Measurements from ENCODE around the gene ZNF680.

The ZNF680 gene

DNA sequence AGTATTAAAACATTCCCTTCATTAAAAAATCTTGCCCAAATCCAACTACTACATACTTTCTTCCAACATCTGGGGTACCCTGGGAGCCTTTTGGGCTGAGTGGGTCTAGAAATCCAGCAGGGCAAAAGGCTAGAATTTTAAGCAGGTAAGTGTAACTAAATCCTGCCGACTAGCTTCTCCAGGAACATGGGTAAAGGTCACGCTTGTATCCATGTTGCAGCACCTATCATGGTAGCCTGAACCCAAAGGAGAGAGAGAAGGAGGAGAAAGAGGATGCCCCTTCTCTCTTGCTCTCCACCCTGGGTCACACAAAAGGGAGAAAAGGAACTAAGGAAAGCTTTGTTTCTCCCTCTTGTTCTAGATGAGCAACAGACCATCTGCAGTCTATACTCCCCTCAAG, 53.3 kb downstream of the ZNF680 start:
- H2AFZ ChIP-seq (ENCODE audit: low read length): no peak overlapping the region
- H3K27me3 ChIP-seq (ENCODE audit: insufficient read depth, low read length, poor library complexity, severe bottlenecking): no peaks in the 10 kb centered on the region
- H3F3A ChIP-seq (ENCODE audit: low read depth): no peaks in the 10 kb centered on the region
- H3K36me3 ChIP-seq (ENCODE audit: insufficient read depth, low read length): 0 out of 2 replicates have a peak, but pooled peaks cover 5% of the 10 kb centered on the region
- H3K9me3 ChIP-seq (ENCODE audit: insufficient read depth, low read depth, low read length): peaks cover 19% of the 10 kb centered on the region; the same call in 1 of the 2 replicates
- no peak overlapping the region for H3K4me3 ChIP-seq (ENCODE audit: low read length, poor library complexity, severe bottlenecking)
- H3K4me1 ChIP-seq (ENCODE audit: insufficient read depth, low read length, poor library complexity, severe bottlenecking): no peaks in the 10 kb centered on the region
- H3K79me2 ChIP-seq (ENCODE audit: insufficient read depth, low read length): no peaks in the 10 kb centered on the region
- H4K20me1 ChIP-seq (ENCODE audit: insufficient read depth, low read length, poor library complexity, severe bottlenecking): no peaks in the 10 kb centered on the region
- H3K9ac ChIP-seq (ENCODE audit: low read depth, low read length, poor library complexity, severe bottlenecking): no peak overlapping the region
- H3K4me2 ChIP-seq (ENCODE audit: low read depth, low read length, poor library complexity, severe bottlenecking): no peak overlapping the region
- H3K9me2 ChIP-seq (replicated peaks; ENCODE audit: low read depth, low read length): no peaks in the 10 kb centered on the region
- TF ChIP-seq EZH2phosphoT487 (IDR thresholded peaks at IDR 0.05; ENCODE audit: borderline replicate concordance): no peak
- TF ChIP-seq, protein P1, sequence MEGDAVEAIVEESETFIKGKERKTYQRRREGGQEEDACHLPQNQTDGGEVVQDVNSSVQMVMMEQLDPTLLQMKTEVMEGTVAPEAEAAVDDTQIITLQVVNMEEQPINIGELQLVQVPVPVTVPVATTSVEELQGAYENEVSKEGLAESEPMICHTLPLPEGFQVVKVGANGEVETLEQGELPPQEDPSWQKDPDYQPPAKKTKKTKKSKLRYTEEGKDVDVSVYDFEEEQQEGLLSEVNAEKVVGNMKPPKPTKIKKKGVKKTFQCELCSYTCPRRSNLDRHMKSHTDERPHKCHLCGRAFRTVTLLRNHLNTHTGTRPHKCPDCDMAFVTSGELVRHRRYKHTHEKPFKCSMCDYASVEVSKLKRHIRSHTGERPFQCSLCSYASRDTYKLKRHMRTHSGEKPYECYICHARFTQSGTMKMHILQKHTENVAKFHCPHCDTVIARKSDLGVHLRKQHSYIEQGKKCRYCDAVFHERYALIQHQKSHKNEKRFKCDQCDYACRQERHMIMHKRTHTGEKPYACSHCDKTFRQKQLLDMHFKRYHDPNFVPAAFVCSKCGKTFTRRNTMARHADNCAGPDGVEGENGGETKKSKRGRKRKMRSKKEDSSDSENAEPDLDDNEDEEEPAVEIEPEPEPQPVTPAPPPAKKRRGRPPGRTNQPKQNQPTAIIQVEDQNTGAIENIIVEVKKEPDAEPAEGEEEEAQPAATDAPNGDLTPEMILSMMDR (conservative IDR thresholded peaks at IDR 0.05; ENCODE audit: low read length): no peak

GRCh38 chr7:64504581-64505120, 58.2 kb downstream of the ZNF680 start:
- TF ChIP-seq, protein P1 (conservative IDR thresholded peaks at IDR 0.05; ENCODE audit: low read length): no peak
- H3K9me3 ChIP-seq (ENCODE audit: insufficient read depth, low read depth, low read length): peaks cover 12% of the 10 kb centered on the region; the same call in 1 of the 2 replicates

DNA sequence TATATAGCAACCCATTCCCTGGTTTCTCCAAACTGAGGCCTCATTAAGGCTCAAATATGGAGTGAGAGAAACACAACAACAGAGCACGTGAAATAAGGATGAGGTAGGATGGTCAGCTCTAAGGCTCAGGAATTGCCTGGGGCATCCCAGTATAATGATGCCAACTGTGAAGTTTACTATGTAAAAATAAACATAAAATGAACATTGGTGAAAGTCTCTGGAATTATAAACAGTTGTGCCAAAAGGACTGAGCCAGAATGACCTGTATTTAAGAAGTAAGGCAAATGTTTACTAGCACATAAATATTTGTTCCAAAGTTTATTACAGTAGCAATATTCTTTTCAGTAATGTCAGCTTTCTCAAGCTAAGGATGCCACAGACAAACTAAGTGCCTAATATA, 64.6 kb downstream of the ZNF680 start:
- Histone ChIP-seq H4K20me1 (ENCODE audit: insufficient read depth, low read length, poor library complexity, severe bottlenecking) (no peaks in the 10 kb centered on the region), H3K27me3 (ENCODE audit: insufficient read depth, low read length, poor library complexity, severe bottlenecking) (no peaks in the 10 kb centered on the region), H3K4me1 (ENCODE audit: insufficient read depth, low read length, poor library complexity, severe bottlenecking) (no peaks in the 10 kb centered on the region), H3K9me3 (ENCODE audit: insufficient read depth, low read depth, low read length) (no peaks in the 10 kb centered on the region), H3K4me3 (ENCODE audit: low read length, poor library complexity, severe bottlenecking) (no peak overlapping the region), H3K4me2 (ENCODE audit: low read depth, low read length, poor library complexity, severe bottlenecking) (no peak overlapping the region), H3K79me2 (ENCODE audit: insufficient read depth, low read length) (no peaks in the 10 kb centered on the region), H3F3A (ENCODE audit: low read depth) (no peaks in the 10 kb centered on the region), H3K36me3 (ENCODE audit: insufficient read depth, low read length) (no peaks in the 10 kb centered on the region), H3K9ac (ENCODE audit: low read depth, low read length, poor library complexity, severe bottlenecking) (no peak overlapping the region), H2AFZ (ENCODE audit: low read length) (no peak overlapping the region), H3K9me2 (replicated peaks; ENCODE audit: low read depth, low read length) (no peaks in the 10 kb centered on the region)
- TF ChIP-seq, protein P1 (conservative IDR thresholded peaks at IDR 0.05; ENCODE audit: low read length): no peak
- TF ChIP-seq EZH2phosphoT487 (IDR thresholded peaks at IDR 0.05; ENCODE audit: borderline replicate concordance): no peak

More at GRCh38 chr7:64504581-64505120, 58.2 kb downstream of the ZNF680 start:
- Histone ChIP-seq H3K79me2 (ENCODE audit: insufficient read depth, low read length) (no peaks in the 10 kb centered on the region), H3K4me1 (ENCODE audit: insufficient read depth, low read length, poor library complexity, severe bottlenecking) (no peaks in the 10 kb centered on the region), H3K36me3 (ENCODE audit: insufficient read depth, low read length) (0 out of 2 replicates have a peak, but pooled peaks cover 5% of the 10 kb centered on the region), H2AFZ (ENCODE audit: low read length) (no peak overlapping the region), H3K4me3 (ENCODE audit: low read length, poor library complexity, severe bottlenecking) (no peak overlapping the region), H3K27me3 (ENCODE audit: insufficient read depth, low read length, poor library complexity, severe bottlenecking) (no peaks in the 10 kb centered on the region), H4K20me1 (ENCODE audit: insufficient read depth, low read length, poor library complexity, severe bottlenecking) (no peaks in the 10 kb centered on the region), H3K9me2 (replicated peaks; ENCODE audit: low read depth, low read length) (no peaks in the 10 kb centered on the region), H3K9ac (ENCODE audit: low read depth, low read length, poor library complexity, severe bottlenecking) (no peak overlapping the region), H3F3A (ENCODE audit: low read depth) (no peaks in the 10 kb centered on the region), H3K4me2 (ENCODE audit: low read depth, low read length, poor library complexity, severe bottlenecking) (no peak overlapping the region)

All from Loucy (cell line).